GM10266 (cell line): Measurements from ENCODE around the gene CPLANE2.
"Not testable (repeated sequence)": the region's sequence is repeated elsewhere in the genome, so short reads cannot be mapped to it uniquely, and the experiment has no call there.

Experiments used
- DNase-seq: peaks from one replicate; pipeline ENCODE4 v3.0.0; 2012; ENCODE audit errors: extremely low spot score
- CTCF ChIP-seq: IDR thresholded peaks from 2 replicates; pipeline ENCODE4 v1.5.1; 2012; ENCODE audit warnings: mild to moderate bottlenecking, low read depth; ENCODE audit not compliant: control insufficient read depth, insufficient read depth; ENCODE audit errors: missing control alignments

CPLANE2 gene

GRCh38 chr1:16267690-16268180 is 30.8 kb upstream of the CPLANE2 start:
- DNase-seq = no peak
- no peak for TF ChIP-seq CTCF

GRCh38 chr1:16266411-16267118 is 29.6 kb upstream of the CPLANE2 start:
- no peak for TF ChIP-seq CTCF
- no peak for DNase-seq

GRCh38 chr1:16262067-16262466 is 25.1 kb upstream of the CPLANE2 start:
- DNase-seq = no peak

GRCh38 chr1:16260814-16261213 is 23.8 kb upstream of the CPLANE2 start:
- no peak for DNase-seq
- TF ChIP-seq CTCF = no peak

More at GRCh38 chr1:16262067-16262466, 25.1 kb upstream of the CPLANE2 start:
- TF ChIP-seq CTCF = no peak

- no peak for DNase-seq
- no peak for TF ChIP-seq CTCF
Observed at GRCh38 chr1:16258591-16259135, 21.7 kb upstream of the CPLANE2 start.

GRCh38 chr1:16257968-16258367 is 21.0 kb upstream of the CPLANE2 start:
- TF ChIP-seq CTCF = no peak
- DNase-seq = no peak

GRCh38 chr1:16257556-16257955 is 20.6 kb upstream of the CPLANE2 start:
- DNase-seq = not testable (repeated sequence)
